Upper lobe of left lung (tissue), 6 donors: Measurements from ENCODE around the gene SPSB4. TPM values are rescaled to one million over a fixed set of nuclear protein-coding genes. Genes with fewer than 3 reads are reported as not detected.
A peak's percentile ranks its signal among the peaks of the same experiment; 100 is the strongest.

Source experiments
- ATAC-seq, 2 donors: fragments of 200-7000 bp; cut with Tn5 transposase; one replicate each; pipeline ENCODE4 v1.9.1; 2022; ENCODE audit warnings: mild to moderate bottlenecking in 2 of 2, moderate library complexity in 2 of 2; ENCODE audit not compliant: low FRiP score in 2 of 2
- DNase-seq, 2 donors: peaks; one replicate each; pipeline ENCODE4 v3.0.0-alpha.2; 2019 to 2020
- H3K27ac ChIP-seq, 4 donors: fragments of 200-600 bp; sonication (generic); one replicate each; pipeline ENCODE4 v1.5.1; 2016 to 2019
- H3K27me3 ChIP-seq, 4 donors: fragments of 200-600 bp; sonication (generic); one replicate each; pipeline ENCODE4 v1.5.1; 2017 to 2019
- H3K36me3 ChIP-seq, 4 donors: fragments of 200-600 bp; sonication (generic); one replicate each; pipeline ENCODE4 v1.5.1; 2016 to 2019
- H3K4me1 ChIP-seq, 4 donors: fragments of 200-600 bp; sonication (generic); one replicate each; pipeline ENCODE4 v1.5.1; 2018 to 2019
- H3K4me3 ChIP-seq, 4 donors: fragments of 200-600 bp; sonication (generic); one replicate each; pipeline ENCODE4 v1.5.1; 2017 to 2019; ENCODE audit warnings: mild to moderate bottlenecking in 2 of 4, moderate library complexity in 1 of 4
- H3K9me3 ChIP-seq, 4 donors: fragments of 200-600 bp; sonication (generic); one replicate each; pipeline ENCODE4 v1.5.1; 2018 to 2019
- EP300 ChIP-seq, 4 donors: sonication (generic); formaldehyde crosslinking; IDR thresholded peaks; one replicate each; pipeline ENCODE4 v1.5.1; 2017; ENCODE audit warnings: antibody characterized with exemption in 4 of 4, control low read depth in 2 of 4
- POLR2A ChIP-seq, 4 donors: fragments of 450-650 bp; IDR thresholded peaks; one replicate each; pipeline ENCODE4 v1.5.1; 2016 to 2017; ENCODE audit warnings: antibody characterized with exemption in 4 of 4, mild to moderate bottlenecking in 2 of 4
- POLR2AphosphoS5 ChIP-seq, 2 donors: sonication (generic); formaldehyde crosslinking; IDR thresholded peaks; one replicate each; pipeline ENCODE4 v1.5.1; 2017; ENCODE audit warnings: antibody characterized with exemption in 2 of 2
- WGBS, 2 donors: methylation state at CpG; one replicate each; pipeline ENCODE4 v1.1.5; 2017 to 2018; 5-methylcytosine and 5-hydroxymethylcytosine counted together
- total RNA-seq, 6 donors: library from RNA; depleted of rRNA in 4 of 6; stranded (reverse); fragments of >200 nt in 4 of 6; gene quantifications; one replicate each; pipeline versions ENCODE4 v1.1.0 to v1.2.1, GENCODE V29; 2016 to 2021
- TF ChIP-seq, protein P1 (sequence below), 6 experiments: fragments of 450-650 bp in 4 of 6; fragments of 200-600 bp in 2 of 6; sonication (generic) in 2 of 6; IDR thresholded peaks; one replicate each; pipeline ENCODE4 v1.5.1; 2016 to 2019; ENCODE audit warnings: antibody characterized with exemption in 6 of 6
- donor health status: DM: no; HTN: no; CAD: no; lungs with moderate emphysema.
- donor health status: DM: no; HTN: yes; CAD: no; lungs with severe emphysema.

Gene SPSB4
- total RNA-seq, 6 donors from 2014 or later, result 0.29 to 4.2 (median 1.1) TPM; not detected in 1

DNA sequence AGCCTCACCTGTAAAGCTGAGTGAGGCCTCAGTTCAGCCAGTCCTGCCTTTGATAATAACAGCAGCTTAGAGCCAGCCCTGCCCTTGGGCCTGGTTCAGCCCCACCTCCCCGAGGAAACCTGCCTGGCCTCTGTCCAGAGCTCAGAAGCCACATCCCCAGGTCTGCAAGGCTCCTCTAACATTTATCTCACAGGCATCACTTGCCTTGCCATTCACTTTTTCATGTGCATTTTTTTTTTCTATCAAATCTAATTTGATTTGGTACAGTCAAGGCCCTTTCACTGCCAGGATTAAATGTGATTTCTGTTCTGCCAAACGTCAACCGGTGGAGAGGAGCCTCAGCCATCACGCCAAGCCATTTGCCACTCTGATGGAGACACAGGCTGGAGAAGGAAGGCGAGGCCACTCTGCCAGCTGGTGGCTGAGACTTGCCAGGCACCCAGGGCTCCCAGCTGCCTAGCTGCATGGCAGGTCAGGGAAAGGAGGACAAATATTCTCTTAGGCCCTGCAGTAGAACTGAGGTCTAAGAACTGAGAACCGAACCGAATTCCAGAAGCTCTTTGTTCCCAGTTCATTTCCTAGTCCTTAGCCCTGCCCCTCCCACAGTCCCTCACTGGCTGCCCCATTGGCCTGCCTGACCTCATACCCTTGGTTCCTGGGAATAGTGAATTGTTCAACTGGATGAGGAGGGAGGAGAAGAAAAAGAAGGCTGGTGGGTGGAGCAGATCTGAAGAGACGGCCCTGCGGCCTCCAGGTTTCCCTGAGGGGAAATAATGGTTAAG is 76.4 kb downstream of the SPSB4 start:
- WGBS, 2 donors, result 82 to 83% methylated on average over 9 of the region's 9 CpGs
- Histone ChIP-seq H3K9me3 (no peaks in the 10 kb centered on the region), H3K36me3 (no peaks in the 10 kb centered on the region), H3K27me3 (no peaks in the 10 kb centered on the region), H3K4me3 (no peak overlapping the region), H3K4me1 (no peaks in the 10 kb centered on the region), H3K27ac (no peak overlapping the region)
- DNase-seq, result no peak
- TF ChIP-seq POLR2A (IDR thresholded peaks at IDR 0.05) (no peak), EP300 (IDR thresholded peaks at IDR 0.05) (no peak), POLR2AphosphoS5 (IDR thresholded peaks at IDR 0.05) (no peak)
- TF ChIP-seq, protein P1, sequence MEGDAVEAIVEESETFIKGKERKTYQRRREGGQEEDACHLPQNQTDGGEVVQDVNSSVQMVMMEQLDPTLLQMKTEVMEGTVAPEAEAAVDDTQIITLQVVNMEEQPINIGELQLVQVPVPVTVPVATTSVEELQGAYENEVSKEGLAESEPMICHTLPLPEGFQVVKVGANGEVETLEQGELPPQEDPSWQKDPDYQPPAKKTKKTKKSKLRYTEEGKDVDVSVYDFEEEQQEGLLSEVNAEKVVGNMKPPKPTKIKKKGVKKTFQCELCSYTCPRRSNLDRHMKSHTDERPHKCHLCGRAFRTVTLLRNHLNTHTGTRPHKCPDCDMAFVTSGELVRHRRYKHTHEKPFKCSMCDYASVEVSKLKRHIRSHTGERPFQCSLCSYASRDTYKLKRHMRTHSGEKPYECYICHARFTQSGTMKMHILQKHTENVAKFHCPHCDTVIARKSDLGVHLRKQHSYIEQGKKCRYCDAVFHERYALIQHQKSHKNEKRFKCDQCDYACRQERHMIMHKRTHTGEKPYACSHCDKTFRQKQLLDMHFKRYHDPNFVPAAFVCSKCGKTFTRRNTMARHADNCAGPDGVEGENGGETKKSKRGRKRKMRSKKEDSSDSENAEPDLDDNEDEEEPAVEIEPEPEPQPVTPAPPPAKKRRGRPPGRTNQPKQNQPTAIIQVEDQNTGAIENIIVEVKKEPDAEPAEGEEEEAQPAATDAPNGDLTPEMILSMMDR (IDR thresholded peaks at IDR 0.05), result no peak
- ATAC-seq, result peak in 1 of 2 donors; percentile 47

DNA sequence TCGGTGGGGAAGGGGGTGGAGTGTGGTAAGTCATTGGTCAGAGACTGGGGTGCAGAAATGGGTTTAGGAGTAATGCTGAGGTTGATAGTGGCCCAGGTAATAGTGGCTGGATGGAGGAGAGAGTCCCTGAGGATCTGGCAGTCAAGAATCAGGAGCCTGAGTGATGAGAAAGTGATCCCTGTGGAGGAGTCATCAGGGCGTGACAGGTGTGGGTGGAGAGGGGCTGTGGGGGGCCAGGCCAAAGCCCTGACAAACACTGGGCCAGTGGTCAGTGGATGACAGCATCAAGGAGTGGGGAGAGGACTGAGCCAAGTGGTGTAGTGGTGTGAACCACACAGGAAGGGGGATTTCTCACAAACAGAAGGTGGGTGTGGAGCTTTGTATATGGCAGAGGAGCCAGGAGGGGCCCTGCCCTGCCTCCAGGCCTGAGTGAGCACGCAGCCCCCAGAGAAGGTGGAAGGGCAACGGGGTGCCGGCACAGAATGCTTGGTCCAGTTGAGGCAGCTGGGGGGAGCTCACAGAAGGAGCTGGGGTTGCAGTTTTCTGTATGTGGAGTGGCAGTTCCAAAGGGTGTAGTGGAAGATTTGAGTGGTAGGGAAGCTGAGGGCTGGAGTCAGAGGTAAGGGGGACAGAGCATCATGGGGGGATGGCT is 77.1 kb downstream of the SPSB4 start:
- 89 to 93% methylated on average over 4 to 5 of the region's 5 CpGs for WGBS, 2 donors
- no peaks in the 10 kb centered on the region for H3K9me3 ChIP-seq
- ATAC-seq (peak in 1 of 2 donors; percentile 40), DNase-seq (no peak)
- no peak overlapping the region for H3K4me3 ChIP-seq
- H3K4me1 ChIP-seq, result no peaks in the 10 kb centered on the region
- no peaks in the 10 kb centered on the region for H3K27me3 ChIP-seq
- TF ChIP-seq POLR2A (IDR thresholded peaks at IDR 0.05) (no peak), POLR2AphosphoS5 (IDR thresholded peaks at IDR 0.05) (no peak), EP300 (IDR thresholded peaks at IDR 0.05) (no peak)
- TF ChIP-seq, protein P1 (IDR thresholded peaks at IDR 0.05), result no peak
- no peak overlapping the region for H3K27ac ChIP-seq
- no peaks in the 10 kb centered on the region for H3K36me3 ChIP-seq

DNA sequence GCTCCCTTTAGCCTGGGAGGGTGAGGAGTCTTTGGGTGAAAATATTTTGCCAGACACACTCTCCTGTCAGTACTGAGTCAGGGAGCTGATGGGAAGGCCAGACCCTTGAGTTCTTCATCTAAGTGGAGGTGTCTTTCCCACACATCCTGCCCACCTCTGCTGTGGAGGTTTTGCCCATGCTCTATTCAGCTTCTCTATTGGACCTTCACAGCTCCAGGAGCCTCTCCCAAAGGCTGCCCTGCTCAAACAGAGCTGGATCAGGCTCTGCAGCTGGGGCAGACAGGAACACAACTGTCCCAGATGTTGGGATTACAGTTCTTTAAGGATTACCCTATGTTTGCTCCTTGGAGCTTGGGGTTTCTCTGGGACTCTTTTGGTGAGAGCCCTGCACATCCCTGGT is 77.9 kb downstream of the SPSB4 start:
- no peaks in the 10 kb centered on the region for H3K4me1 ChIP-seq
- no peaks in the 10 kb centered on the region for H3K36me3 ChIP-seq
- peak; percentile 1 to 16 for ATAC-seq
- no peak for DNase-seq
- TF ChIP-seq POLR2A (IDR thresholded peaks at IDR 0.05) (no peak), EP300 (IDR thresholded peaks at IDR 0.05) (no peak), POLR2AphosphoS5 (IDR thresholded peaks at IDR 0.05) (no peak)
- TF ChIP-seq, protein P1 (IDR thresholded peaks at IDR 0.05), result no peak
- no peak overlapping the region for H3K27ac ChIP-seq
- H3K4me3 ChIP-seq, result no peak overlapping the region
- H3K27me3 ChIP-seq, result no peaks in the 10 kb centered on the region
- no peaks in the 10 kb centered on the region for H3K9me3 ChIP-seq

DNA sequence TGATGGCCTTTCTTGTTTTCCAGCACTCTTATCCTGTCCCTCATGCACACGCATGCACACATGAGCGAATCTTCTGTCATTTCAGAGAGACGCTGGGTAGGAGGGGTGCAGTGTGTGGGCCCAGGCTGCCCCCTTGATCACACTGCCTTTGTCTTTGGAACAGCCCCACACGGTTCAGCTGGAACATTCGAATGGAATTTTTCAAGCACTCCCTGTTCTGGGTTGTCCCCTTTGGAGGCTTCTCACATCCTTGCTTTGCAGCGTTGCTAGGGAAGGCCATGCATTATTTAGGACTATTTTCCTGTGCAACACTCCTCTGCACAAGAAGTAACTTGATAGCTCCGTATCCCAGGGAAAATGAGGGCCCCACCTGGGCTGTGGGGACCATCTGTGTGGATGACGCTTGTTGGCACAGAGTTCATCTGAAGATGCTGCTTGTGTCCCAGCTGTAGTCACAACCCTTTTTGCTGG is 78.4 kb downstream of the SPSB4 start:
- 78 to 81% methylated on average over 8 of the region's 8 CpGs for WGBS, 2 donors
- ATAC-seq (peak in 1 of 2 donors; percentile 84), DNase-seq (no peak)
- no peak for TF ChIP-seq POLR2A (IDR thresholded peaks at IDR 0.05)
- TF ChIP-seq, protein P1 (IDR thresholded peaks at IDR 0.05), result no peak
- no peak for TF ChIP-seq EP300 (IDR thresholded peaks at IDR 0.05)
- no peak for TF ChIP-seq POLR2AphosphoS5 (IDR thresholded peaks at IDR 0.05)
- H3K27ac ChIP-seq, result no peak overlapping the region
- no peaks in the 10 kb centered on the region for H3K9me3 ChIP-seq
- H3K27me3 ChIP-seq, result no peaks in the 10 kb centered on the region
- no peak overlapping the region for H3K4me3 ChIP-seq
- no peaks in the 10 kb centered on the region for H3K4me1 ChIP-seq
- H3K36me3 ChIP-seq, result no peaks in the 10 kb centered on the region
